Stomach (tissue), 4 donors: Measurements from ENCODE around the gene MRPL21.

Source experiments
- EP300 ChIP-seq: sonication (generic); formaldehyde crosslinking; IDR thresholded peaks from one replicate; pipeline ENCODE4 v1.6.1; 2017; ENCODE audit warnings: antibody characterized with exemption
- POLR2A ChIP-seq, 4 donors: fragments of 450-650 bp; IDR thresholded peaks; one replicate each; pipeline ENCODE4 v1.6.1; 2016; ENCODE audit warnings: antibody characterized with exemption in 4 of 4, control low read depth in 2 of 4, mild to moderate bottlenecking in 1 of 4, moderate library complexity in 1 of 4
- POLR2AphosphoS5 ChIP-seq, 3 donors: sonication (generic); formaldehyde crosslinking; IDR thresholded peaks; one replicate each; pipeline ENCODE4 v1.6.1; 2016; ENCODE audit warnings: antibody characterized with exemption in 3 of 3
- TF ChIP-seq, protein P1 (sequence below), 7 experiments: fragments of 450-650 bp in 4 of 7; fragments of 200-600 bp in 3 of 7; sonication (generic) in 3 of 7; IDR thresholded peaks; one replicate each; pipeline ENCODE4 v1.5.1; 2016 to 2019; ENCODE audit warnings: antibody characterized with exemption in 7 of 7, control low read depth in 2 of 7, mild to moderate bottlenecking in 1 of 7

GRCh38 chr11:68848429-68848828 is 55.2 kb downstream of the MRPL21 start:
- TF ChIP-seq, protein P1, sequence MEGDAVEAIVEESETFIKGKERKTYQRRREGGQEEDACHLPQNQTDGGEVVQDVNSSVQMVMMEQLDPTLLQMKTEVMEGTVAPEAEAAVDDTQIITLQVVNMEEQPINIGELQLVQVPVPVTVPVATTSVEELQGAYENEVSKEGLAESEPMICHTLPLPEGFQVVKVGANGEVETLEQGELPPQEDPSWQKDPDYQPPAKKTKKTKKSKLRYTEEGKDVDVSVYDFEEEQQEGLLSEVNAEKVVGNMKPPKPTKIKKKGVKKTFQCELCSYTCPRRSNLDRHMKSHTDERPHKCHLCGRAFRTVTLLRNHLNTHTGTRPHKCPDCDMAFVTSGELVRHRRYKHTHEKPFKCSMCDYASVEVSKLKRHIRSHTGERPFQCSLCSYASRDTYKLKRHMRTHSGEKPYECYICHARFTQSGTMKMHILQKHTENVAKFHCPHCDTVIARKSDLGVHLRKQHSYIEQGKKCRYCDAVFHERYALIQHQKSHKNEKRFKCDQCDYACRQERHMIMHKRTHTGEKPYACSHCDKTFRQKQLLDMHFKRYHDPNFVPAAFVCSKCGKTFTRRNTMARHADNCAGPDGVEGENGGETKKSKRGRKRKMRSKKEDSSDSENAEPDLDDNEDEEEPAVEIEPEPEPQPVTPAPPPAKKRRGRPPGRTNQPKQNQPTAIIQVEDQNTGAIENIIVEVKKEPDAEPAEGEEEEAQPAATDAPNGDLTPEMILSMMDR (IDR thresholded peaks at IDR 0.05): no peak
- no peak for TF ChIP-seq POLR2A (IDR thresholded peaks at IDR 0.05)
- TF ChIP-seq EP300: no peak
- TF ChIP-seq POLR2AphosphoS5 (IDR thresholded peaks at IDR 0.05): no peak
